Immature natural killer cell (primary cell): Measurements from ENCODE around the gene CENPT. TPM values are rescaled to one million over a fixed set of nuclear protein-coding genes. Genes with fewer than 3 reads are reported as not detected.
"Not testable (repeated sequence)": the region's sequence is repeated elsewhere in the genome, so short reads cannot be mapped to it uniquely, and the experiment has no call there.

Experiments
- DNase-seq, 3 donors: peaks; one replicate each; pipeline ENCODE4 v3.0.0; 2022; ENCODE audit warnings: mixed read lengths in 1 of 3
- H3K27ac Mint-ChIP-seq, 6 donors: one replicate each; pipeline ENCODE4 v1.8.0; 2020; ENCODE audit warnings: mixed read lengths in 6 of 6, mild to moderate bottlenecking in 5 of 6, inconsistent platforms in 4 of 6, moderate library complexity in 3 of 6
- H3K27me3 Mint-ChIP-seq, 3 donors: one replicate each; pipeline ENCODE4 v1.8.0; 2020 to 2021; ENCODE audit warnings: low read depth in 3 of 3, mild to moderate bottlenecking in 3 of 3, mixed read lengths in 3 of 3, moderate library complexity in 3 of 3, inconsistent platforms in 1 of 3
- H3K36me3 Mint-ChIP-seq, 3 donors: one replicate each; pipeline ENCODE4 v1.8.0; 2020; ENCODE audit warnings: mixed read lengths in 3 of 3, inconsistent platforms in 2 of 3, mild to moderate bottlenecking in 2 of 3
- H3K4me1 Mint-ChIP-seq, 2 donors: one replicate each; pipeline ENCODE4 v1.8.0; 2020; ENCODE audit warnings: inconsistent platforms in 2 of 2, mild to moderate bottlenecking in 2 of 2, mixed read lengths in 2 of 2, moderate library complexity in 1 of 2
- H3K4me3 Mint-ChIP-seq, 5 donors: one replicate each; pipeline ENCODE4 v1.8.0; 2020; ENCODE audit warnings: mild to moderate bottlenecking in 5 of 5, mixed read lengths in 5 of 5, inconsistent platforms in 3 of 5, moderate library complexity in 3 of 5
- H3K9me3 Mint-ChIP-seq, 6 donors: one replicate each; pipeline ENCODE4 v1.8.0; 2020; ENCODE audit warnings: mild to moderate bottlenecking in 6 of 6, mixed read lengths in 6 of 6, inconsistent platforms in 4 of 6, moderate library complexity in 3 of 6
- polyA plus RNA-seq, 3 donors: library from polyadenylated mRNA; unstranded; fragments of 300-500 nt; fragmentation: Illumina TruSeq; gene quantifications; one replicate each; pipeline ENCODE4 v1.2.3, GENCODE V29; 2021

CENPT gene
- polyA plus RNA-seq, 3 donors from 2014 or later, result 9.3 to 15.0 (median 12.4) TPM

GRCh38 chr16:67837190-67837589 is 10.3 kb downstream of the CENPT start:
- H3K9me3 Mint-ChIP-seq, H3K36me3 Mint-ChIP-seq, H3K27me3 Mint-ChIP-seq, DNase-seq, H3K27ac Mint-ChIP-seq, H3K4me3 Mint-ChIP-seq: not testable (repeated sequence)
- peaks cover 25 to 26% of the 10 kb centered on the region in 2 donors for H3K4me1 Mint-ChIP-seq

DNA sequence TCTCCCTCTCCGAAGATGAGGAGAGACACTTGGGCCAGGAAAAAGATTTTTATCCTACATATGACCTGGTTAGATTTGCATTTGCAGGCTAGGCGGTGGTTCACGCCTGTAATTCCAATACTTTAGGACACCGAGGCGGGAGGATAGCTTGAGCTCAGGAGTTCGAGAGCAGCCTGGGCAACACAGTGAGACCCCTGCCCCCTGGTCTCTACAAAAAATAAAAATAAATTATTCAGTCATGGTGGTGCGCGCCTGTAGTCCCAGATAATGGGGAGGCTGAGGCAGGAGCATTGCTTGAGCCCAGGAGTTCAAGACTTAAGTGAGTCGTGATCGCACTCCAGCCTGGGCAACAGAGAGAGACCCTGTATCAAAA is 13.3 kb downstream of the CENPT start:
- Mint-ChIP-seq H3K4me1 (peaks cover 17 to 18% of the 10 kb centered on the region in 2 donors), H3K4me3 (peak overlapping the region; percentile 83 to 94 (median 89)), H3K36me3 (no peaks in the 10 kb centered on the region), H3K27ac (peak overlapping the region in 5 of 6 donors; percentile 37 to 87 (median 73)), H3K27me3 (peaks cover 0 to 2% (median 2%) of the 10 kb centered on the region in 3 donors), H3K9me3 (no peaks in the 10 kb centered on the region)
- DNase-seq, result no peak

DNA sequence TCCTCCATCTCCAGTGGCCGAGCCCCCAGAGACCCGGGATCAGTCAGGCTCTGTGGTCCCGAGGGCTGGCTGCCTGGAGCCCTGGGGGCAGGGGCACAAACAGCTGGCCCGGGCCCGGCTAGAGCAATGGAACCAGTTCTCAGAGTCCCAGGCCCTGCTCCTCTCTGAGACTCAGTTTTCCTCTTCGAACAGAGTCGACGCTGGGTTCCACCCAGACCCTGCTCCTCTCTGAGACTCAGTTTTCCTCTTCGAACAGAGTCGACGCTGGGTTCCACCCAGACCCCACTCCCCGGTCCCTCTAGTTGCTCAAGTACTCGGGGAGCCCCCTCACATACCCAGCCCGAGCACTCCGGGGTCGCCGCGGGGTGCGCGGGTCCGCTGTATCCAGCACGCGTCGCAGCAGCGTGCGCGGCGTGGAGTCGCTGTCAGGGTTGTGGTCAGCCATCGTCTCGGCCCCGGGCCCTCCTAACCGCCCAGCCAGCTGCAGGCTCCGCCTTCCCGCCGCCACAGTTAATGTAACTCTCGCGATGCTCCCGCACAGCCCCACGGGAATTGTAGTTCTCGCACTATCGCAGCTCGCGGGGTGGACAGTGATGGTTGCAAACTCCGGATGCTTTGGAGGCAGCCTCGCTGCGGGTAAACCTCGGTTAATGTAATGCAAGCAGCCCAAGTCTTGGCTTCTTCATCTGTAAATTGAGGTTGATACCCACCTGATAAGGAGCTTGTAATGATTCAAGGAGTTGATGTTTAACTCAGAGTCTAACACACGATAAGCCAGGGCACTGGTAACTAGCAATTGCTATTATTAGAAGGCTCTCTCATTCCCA is 13.9 kb downstream of the CENPT start:
- peaks cover 0 to 4% (median 1%) of the 10 kb centered on the region in 3 donors for H3K36me3 Mint-ChIP-seq
- peak; percentile 91 to 93 (median 91) for DNase-seq
- H3K9me3 Mint-ChIP-seq, result no peaks in the 10 kb centered on the region
- peak overlapping the region; percentile 83 to 94 (median 89) for H3K4me3 Mint-ChIP-seq
- H3K27ac Mint-ChIP-seq, result peak overlapping the region; percentile 37 to 87 (median 75)
- peaks cover 17 to 18% of the 10 kb centered on the region in 2 donors for H3K4me1 Mint-ChIP-seq
- peaks cover 0 to 2% (median 2%) of the 10 kb centered on the region in 3 donors for H3K27me3 Mint-ChIP-seq

GRCh38 chr16:67833030-67833414 is 14.5 kb downstream of the CENPT start:
- Mint-ChIP-seq H3K4me3 (peak overlapping the region; percentile 83 to 94 (median 89)), H3K36me3 (peaks cover 0 to 4% (median 3%) of the 10 kb centered on the region in 3 donors), H3K27me3 (peaks cover 0 to 2% (median 2%) of the 10 kb centered on the region in 3 donors), H3K4me1 (peaks cover 17 to 18% of the 10 kb centered on the region in 2 donors), H3K27ac (peak overlapping the region; percentile 27 to 83 (median 65)), H3K9me3 (no peaks in the 10 kb centered on the region)
- DNase-seq, result no peak

- H3K36me3 Mint-ChIP-seq, result peaks cover 0 to 5% (median 4%) of the 10 kb centered on the region in 3 donors
- H3K27ac Mint-ChIP-seq, result no peak overlapping the region
- no peak for DNase-seq
- peaks cover 0 to 2% (median 2%) of the 10 kb centered on the region in 3 donors for H3K27me3 Mint-ChIP-seq
- peaks cover 11% of the 10 kb centered on the region in 2 donors for H3K4me1 Mint-ChIP-seq
- no peaks in the 10 kb centered on the region for H3K9me3 Mint-ChIP-seq
- H3K4me3 Mint-ChIP-seq, result no peak overlapping the region
These were observed 18.8 kb downstream of the CENPT start for GRCh38 chr16:67828651-67829050.

- H3K27me3 Mint-ChIP-seq, result peaks cover 0 to 2% (median 0%) of the 10 kb centered on the region in 3 donors
- no peak overlapping the region for H3K4me3 Mint-ChIP-seq
- no peaks in the 10 kb centered on the region for H3K9me3 Mint-ChIP-seq
- DNase-seq, result no peak
- no peaks in the 10 kb centered on the region for H3K4me1 Mint-ChIP-seq
- peaks cover 0 to 5% (median 4%) of the 10 kb centered on the region in 3 donors for H3K36me3 Mint-ChIP-seq
- no peak overlapping the region for H3K27ac Mint-ChIP-seq
These were observed 21.6 kb downstream of the CENPT start for GRCh38 chr16:67825906-67826305.

GRCh38 chr16:67825119-67825518 is 22.4 kb downstream of the CENPT start:
- Mint-ChIP-seq H3K27ac (no peak overlapping the region), H3K4me3 (no peak overlapping the region), H3K36me3 (peaks cover 0 to 5% (median 4%) of the 10 kb centered on the region in 3 donors), H3K4me1 (no peaks in the 10 kb centered on the region), H3K9me3 (no peaks in the 10 kb centered on the region), H3K27me3 (peaks cover 0 to 2% (median 0%) of the 10 kb centered on the region in 3 donors)
- DNase-seq, result no peak

GRCh38 chr16:67822511-67822910 is 25.0 kb downstream of the CENPT start:
- Mint-ChIP-seq H3K4me1 (no peaks in the 10 kb centered on the region), H3K9me3 (no peaks in the 10 kb centered on the region), H3K27ac (no peak overlapping the region), H3K4me3 (no peak overlapping the region), H3K36me3 (peaks cover 0 to 2% (median 0%) of the 10 kb centered on the region in 3 donors), H3K27me3 (peaks cover 0 to 2% (median 0%) of the 10 kb centered on the region in 3 donors)
- no peak for DNase-seq

DNA sequence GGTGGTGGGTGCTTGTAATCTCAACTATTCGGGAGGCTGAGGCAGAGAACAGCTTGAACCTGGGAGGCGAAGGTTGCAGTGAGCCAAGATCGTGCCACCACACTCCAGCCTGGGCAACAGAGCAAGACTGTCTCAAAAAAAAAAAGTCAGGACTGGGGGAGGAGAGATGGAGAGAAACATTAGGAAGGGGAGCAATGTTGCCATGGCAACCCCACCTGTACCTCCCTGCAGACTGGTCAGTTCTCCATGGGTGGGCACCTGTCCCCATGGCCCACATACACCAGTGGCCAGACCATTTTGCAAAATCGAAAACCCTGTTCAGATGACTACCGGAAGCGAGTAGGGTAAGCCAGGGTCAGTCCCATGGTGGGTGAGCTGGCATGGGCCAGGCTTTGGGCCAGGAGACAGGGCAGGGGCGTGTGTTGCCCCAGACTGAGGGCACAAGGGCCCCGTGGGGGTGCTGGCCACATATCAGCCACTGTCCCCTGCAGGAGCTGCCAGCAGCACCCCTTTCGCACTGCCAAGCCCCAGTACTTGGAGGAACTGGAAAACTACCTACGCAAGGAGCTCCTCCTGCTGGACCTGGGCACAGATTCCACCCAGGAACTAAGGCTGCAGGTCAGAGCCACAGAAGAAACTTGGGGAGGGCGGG is 26.8 kb downstream of the CENPT start:
- Mint-ChIP-seq H3K4me3 (no peak overlapping the region), H3K36me3 (no peaks in the 10 kb centered on the region), H3K27me3 (peaks cover 0 to 2% (median 2%) of the 10 kb centered on the region in 3 donors), H3K27ac (peak overlapping the region in 1 of 6 donors; percentile 17), H3K4me1 (peaks cover 0 to 6% of the 10 kb centered on the region in 2 donors), H3K9me3 (no peaks in the 10 kb centered on the region)
- no peak for DNase-seq

GRCh38 chr16:67814567-67814966 is 32.9 kb downstream of the CENPT start:
- Mint-ChIP-seq H3K27me3 (peaks cover 0 to 5% (median 0%) of the 10 kb centered on the region in 3 donors), H3K4me1 (peaks cover 0 to 6% of the 10 kb centered on the region in 2 donors), H3K4me3 (no peak overlapping the region), H3K27ac (peak overlapping the region in 1 of 6 donors; percentile 0), H3K36me3 (no peaks in the 10 kb centered on the region), H3K9me3 (no peaks in the 10 kb centered on the region)
- no peak for DNase-seq

- Mint-ChIP-seq H3K36me3 (no peaks in the 10 kb centered on the region), H3K9me3 (no peaks in the 10 kb centered on the region), H3K27ac (no peak overlapping the region), H3K4me1 (peaks cover 0 to 7% of the 10 kb centered on the region in 2 donors), H3K4me3 (no peak overlapping the region), H3K27me3 (peaks cover 0 to 7% (median 0%) of the 10 kb centered on the region in 3 donors)
- DNase-seq, result no peak
These were observed 35.6 kb downstream of the CENPT start for GRCh38 chr16:67811899-67812298.

DNA sequence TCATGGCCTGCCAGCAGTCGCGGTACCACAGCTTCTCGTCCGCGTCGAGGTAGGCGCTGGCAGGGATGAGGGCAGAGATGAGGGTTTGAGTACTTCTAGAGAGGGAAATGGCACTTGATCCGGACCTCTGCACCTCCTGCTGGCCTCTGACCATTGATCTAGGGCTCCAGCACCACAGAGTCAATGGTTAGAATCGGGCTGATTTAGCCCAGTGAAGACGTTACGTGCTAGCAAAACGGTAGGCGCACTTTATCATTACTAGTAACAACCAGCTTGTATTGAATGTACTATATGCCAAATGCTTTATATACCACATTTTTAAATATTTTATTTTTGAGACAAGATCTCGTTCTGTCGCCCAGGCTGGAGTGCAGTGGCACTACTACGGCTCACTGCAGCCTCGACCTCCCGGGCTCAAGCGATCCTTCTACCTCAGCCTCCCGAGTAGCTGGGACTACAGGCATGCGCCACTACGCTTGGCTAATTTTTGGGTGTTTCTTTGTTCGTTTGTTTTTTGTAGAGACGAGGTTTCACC is 40.3 kb downstream of the CENPT start:
- H3K4me3 Mint-ChIP-seq, result peak overlapping the region; percentile 92 to 97 (median 94)
- peaks cover 0 to 7% (median 3%) of the 10 kb centered on the region in 3 donors for H3K27me3 Mint-ChIP-seq
- no peak for DNase-seq
- peaks cover 20% of the 10 kb centered on the region in 2 donors for H3K4me1 Mint-ChIP-seq
- no peaks in the 10 kb centered on the region for H3K9me3 Mint-ChIP-seq
- H3K36me3 Mint-ChIP-seq, result no peaks in the 10 kb centered on the region
- peak overlapping the region; percentile 85 to 97 (median 93) for H3K27ac Mint-ChIP-seq

GRCh38 chr16:67806428-67807147 is 40.9 kb downstream of the CENPT start, which contains the start of the genes RANBP10 and TSNAXIP1:
TSS of gene RANBP10 (minus strand) at chr16:67806560. CDS start at chr16:67806536, 24 bp downstream.
TSS of gene TSNAXIP1 (plus strand) at chr16:67806889. CDS start at chr16:67807150, 261 bp downstream.
- Mint-ChIP-seq H3K4me3 (peak within 1 kb of the TSS; percentile 92 to 97 (median 94)), H3K9me3 (no peaks in the 10 kb centered on the region), H3K36me3 (no peaks in the 10 kb centered on the region), H3K27ac (peak within 1 kb of the TSS; percentile 85 to 97 (median 93)), H3K27me3 (peaks cover 0 to 5% (median 3%) of the 10 kb centered on the region in 3 donors), H3K4me1 (peaks cover 26% of the 10 kb centered on the region in 2 donors)
- peak; percentile 96 to 98 (median 97) for DNase-seq
